ENCODE data around the gene ATP6V1G2. TPM values are rescaled to one million over a fixed set of nuclear protein-coding genes. Genes with fewer than 3 reads are reported as not detected.
A peak's percentile ranks its signal among the peaks of the same experiment; 100 is the strongest.
"Not testable (repeated sequence)": the region's sequence is repeated elsewhere in the genome, so short reads cannot be mapped to it uniquely, and the experiment has no call there.

Gene ATP6V1G2
- total RNA-seq, 2 experiments from 2014 or later, result 1.0 to 1.5 TPM

DNA sequence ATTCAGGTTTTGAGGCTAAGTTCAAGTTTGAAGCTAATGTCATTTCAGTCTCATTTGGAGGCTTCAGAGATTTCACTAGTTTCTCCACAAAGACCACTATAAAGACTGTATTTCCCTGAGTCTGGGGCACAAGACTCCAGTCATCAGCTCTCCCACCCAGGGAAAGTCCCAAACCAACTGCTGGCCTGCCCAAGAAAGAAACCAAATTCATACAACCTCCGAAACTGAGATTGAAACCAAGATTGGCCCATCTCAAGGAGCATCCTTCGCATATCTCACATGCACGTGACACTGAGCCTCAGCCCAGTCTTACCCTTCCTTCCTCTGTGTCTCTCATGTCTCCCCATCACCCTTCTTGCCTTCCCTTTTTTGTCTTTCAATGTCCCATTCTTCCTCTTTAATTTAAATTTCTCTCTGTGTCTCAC lies 22.1 kb upstream of the ATP6V1G2 start:
- peaks cover 42% of the 10 kb centered on the region for H3K36me3 Mint-ChIP-seq

DNA sequence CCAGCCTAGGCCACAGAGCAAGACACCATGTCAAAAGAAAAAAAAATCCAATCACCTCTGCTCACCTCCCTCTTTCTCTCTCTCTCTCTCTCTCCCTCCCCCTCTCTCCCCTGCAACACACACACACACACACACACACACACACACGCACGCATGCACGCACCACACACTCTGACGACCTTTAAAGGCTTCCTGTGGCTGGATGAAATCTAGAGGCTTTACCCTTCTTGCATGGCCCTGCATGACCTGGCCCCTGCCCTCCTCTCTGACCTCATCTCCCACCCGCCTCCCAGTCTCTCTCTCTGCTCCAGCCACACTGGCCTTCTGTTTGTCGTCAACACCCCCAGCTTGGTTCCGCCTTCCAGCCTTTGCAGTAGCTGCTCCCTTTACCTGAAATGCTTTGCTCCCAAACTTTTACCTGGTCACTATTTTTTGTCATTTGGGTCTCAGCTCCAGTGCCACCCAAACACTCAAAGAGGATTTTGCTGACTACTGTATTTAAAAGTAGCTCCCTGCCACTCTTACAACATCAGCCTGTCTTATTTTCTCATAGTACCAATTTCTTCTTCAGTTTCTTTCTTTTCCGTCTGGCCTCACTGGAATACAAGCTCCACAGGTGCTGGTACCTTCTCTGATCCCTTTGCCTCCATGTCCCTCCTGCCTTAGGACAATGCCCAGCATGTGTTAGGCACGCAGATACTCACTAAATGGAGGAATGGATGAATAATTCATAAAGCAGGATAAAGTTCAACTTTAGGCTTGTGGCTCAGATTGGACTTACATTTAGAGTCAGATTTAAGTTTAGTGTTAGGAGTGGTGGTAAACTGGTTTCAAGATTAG lies 21.3 kb upstream of the ATP6V1G2 start:
- H3K27me3 Mint-ChIP-seq, result no peaks in the 10 kb centered on the region
- peak overlapping the region; percentile 88 for H3K27ac Mint-ChIP-seq
- peaks cover 69% of the 10 kb centered on the region for H3K4me1 Mint-ChIP-seq
- H3K9me3 Mint-ChIP-seq, result no peaks in the 10 kb centered on the region
- peaks cover 41% of the 10 kb centered on the region for H3K36me3 Mint-ChIP-seq
- no peak for DNase-seq
- H3K4me3 Mint-ChIP-seq, result peak overlapping the region; percentile 59

More for the DNA sequence above, 22.1 kb upstream of the ATP6V1G2 start:
- Mint-ChIP-seq H3K4me3 (peak overlapping the region; percentile 59), H3K27ac (peak overlapping the region; percentile 88), H3K9me3 (no peaks in the 10 kb centered on the region), H3K4me1 (peaks cover 69% of the 10 kb centered on the region), H3K27me3 (no peaks in the 10 kb centered on the region)
- peak; percentile 81 for DNase-seq

DNA sequence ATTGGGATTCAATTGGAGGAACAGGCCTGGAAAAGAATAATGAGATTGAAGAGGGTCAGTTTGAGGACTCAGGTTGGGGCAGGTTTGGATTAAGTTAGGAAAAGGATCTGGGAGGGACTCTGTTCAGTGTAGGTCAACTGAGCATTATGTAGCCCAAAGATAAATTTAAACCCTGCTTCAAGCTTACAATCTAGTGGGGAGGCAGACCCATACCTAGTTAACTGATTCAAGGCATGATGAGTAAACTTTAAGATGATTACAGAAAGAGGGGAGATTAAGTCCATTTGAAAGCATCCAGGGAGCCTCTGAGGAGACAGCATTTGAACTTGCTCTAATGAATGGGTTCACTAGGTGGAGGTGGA lies 14.3 kb upstream of the ATP6V1G2 start:
- peaks cover 82% of the 10 kb centered on the region for H3K4me1 Mint-ChIP-seq
- H3K9me3 Mint-ChIP-seq, result peaks cover 4% of the 10 kb centered on the region
- H3K36me3 Mint-ChIP-seq, result peaks cover 55% of the 10 kb centered on the region
- H3K27ac Mint-ChIP-seq, result peak overlapping the region; percentile 92
- no peak for DNase-seq
- H3K27me3 Mint-ChIP-seq, result no peaks in the 10 kb centered on the region
- peak overlapping the region; percentile 71 for H3K4me3 Mint-ChIP-seq

DNA sequence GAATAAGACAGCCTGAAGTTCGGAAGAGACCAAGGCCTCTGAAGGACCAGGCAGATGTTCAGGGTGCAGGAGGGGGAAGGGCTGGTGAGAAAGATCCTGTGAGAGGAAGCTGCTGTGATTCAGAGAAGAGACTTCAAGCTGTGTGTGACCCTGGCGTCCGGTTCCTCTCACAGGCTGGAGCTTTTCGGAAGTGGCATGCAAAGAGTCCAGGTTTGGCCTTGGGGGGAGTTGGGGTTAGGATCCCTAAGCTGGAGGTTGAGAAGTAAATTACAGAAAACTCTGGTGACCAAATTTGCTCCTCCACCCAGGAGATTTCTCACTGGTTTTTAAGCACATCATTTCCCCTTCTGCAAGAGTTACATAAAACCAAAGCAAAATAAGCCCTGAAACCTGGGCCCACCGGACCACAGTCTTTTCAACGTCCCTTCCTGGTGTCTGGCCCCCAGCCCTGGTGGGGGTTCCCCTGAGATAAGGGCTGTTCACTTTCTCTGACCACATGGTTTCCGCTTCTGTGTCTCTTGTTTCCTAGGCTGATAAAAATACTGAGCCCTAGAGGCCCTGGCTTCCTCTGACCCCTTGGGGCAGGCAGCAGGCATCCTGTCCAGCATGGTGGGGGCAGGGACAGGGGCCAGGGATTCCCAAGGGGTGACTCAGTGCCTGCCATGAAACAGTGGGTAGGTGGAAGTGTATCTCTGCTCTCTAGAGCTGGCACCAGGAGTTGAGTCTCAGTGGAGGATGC lies 13.7 kb upstream of the ATP6V1G2 start:
- Mint-ChIP-seq H3K4me3 (peak overlapping the region; percentile 71), H3K36me3 (peaks cover 51% of the 10 kb centered on the region), H3K9me3 (peaks cover 4% of the 10 kb centered on the region), H3K27ac (peak overlapping the region; percentile 92), H3K4me1 (peaks cover 77% of the 10 kb centered on the region), H3K27me3 (no peaks in the 10 kb centered on the region)
- peak; percentile 66 for DNase-seq

DNA sequence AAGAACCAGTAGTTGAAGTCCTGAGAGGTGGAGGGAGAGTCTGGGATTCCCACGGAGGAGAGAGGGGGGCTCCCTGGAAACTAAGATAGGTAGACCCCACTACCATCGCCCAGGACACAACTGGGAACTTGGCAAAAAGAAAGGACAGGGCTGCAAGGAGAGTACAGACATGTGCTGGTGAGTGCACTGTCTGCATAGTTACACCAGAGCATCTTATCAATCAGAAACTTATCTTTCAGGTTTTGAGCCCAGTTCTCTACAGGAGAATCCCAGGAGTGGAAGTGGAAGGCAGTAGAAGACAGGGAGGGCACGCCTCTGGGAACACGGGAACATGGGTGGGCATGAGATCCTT lies 13.2 kb upstream of the ATP6V1G2 start:
- no peaks in the 10 kb centered on the region for H3K27me3 Mint-ChIP-seq
- peak overlapping the region; percentile 92 for H3K27ac Mint-ChIP-seq

DNA sequence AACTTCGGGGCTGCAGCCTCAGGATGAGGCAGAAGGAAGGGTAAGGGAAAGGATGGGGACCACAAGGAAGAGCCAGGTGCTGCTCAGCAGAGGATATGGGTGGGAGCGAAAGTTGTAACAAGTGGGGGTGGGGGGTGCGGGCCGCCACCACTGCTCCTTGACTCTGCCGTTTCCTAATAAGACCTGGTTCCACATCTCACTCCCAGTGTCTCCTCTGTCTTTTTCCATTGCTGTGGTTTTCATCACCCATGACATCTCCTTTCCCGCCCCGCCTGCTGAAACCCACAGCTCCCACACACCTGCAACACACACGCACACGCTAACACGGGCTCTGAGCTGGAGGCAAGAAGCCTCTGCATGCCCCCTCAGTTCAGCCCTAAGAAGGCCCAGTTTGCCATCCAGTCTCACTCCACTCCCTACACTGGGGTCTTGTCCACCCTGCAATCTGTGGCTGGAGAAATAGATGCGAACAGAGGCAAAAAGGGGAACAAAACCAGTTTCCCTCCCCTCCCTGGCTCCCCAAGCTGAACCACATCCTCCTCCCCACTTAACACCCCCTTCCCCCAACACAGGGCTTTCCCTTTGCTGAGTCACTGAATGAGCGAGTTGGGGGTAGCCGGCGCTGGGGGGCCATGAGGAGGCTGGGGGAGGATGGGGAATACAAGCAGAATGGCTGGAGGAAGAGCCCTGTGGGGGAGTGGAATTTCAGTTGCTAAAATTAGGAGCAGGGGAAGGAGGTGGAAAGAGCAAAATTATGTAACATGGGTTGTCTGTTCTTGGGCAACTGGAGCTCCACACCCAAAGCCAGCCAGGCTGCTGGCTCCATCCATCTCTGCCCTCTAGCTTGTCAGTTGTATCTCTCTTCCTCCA lies 12.5 kb upstream of the ATP6V1G2 start:
- peaks cover 49% of the 10 kb centered on the region for H3K36me3 Mint-ChIP-seq
- peak; percentile 79 for DNase-seq
- H3K27ac Mint-ChIP-seq, result peak overlapping the region; percentile 92
- no peaks in the 10 kb centered on the region for H3K27me3 Mint-ChIP-seq
- peak overlapping the region; percentile 71 for H3K4me3 Mint-ChIP-seq
- peaks cover 80% of the 10 kb centered on the region for H3K4me1 Mint-ChIP-seq
- H3K9me3 Mint-ChIP-seq, result peaks cover 4% of the 10 kb centered on the region

More for the DNA sequence above, 13.2 kb upstream of the ATP6V1G2 start:
- H3K4me3 Mint-ChIP-seq, result peak overlapping the region; percentile 71
- H3K4me1 Mint-ChIP-seq, result peaks cover 76% of the 10 kb centered on the region
- H3K9me3 Mint-ChIP-seq, result peaks cover 4% of the 10 kb centered on the region
- DNase-seq, result no peak
- peaks cover 48% of the 10 kb centered on the region for H3K36me3 Mint-ChIP-seq

DNA sequence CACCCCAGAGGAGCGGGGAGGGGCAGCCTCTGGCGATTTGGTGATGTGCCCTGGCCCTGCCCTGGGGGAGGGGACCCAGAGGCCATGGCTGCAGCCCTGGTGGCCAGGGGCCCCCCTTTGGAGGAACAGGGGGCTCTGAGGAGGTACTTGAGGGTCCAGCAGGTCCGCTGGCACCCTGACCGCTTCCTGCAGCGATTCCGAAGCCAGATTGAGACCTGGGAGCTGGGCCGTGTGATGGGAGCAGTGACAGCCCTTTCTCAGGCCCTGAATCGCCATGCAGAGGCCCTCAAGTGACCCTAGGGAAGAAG lies 11.9 kb upstream of the ATP6V1G2 start:
- Mint-ChIP-seq H3K36me3 (peaks cover 45% of the 10 kb centered on the region), H3K4me3 (peak overlapping the region; percentile 38)

DNA sequence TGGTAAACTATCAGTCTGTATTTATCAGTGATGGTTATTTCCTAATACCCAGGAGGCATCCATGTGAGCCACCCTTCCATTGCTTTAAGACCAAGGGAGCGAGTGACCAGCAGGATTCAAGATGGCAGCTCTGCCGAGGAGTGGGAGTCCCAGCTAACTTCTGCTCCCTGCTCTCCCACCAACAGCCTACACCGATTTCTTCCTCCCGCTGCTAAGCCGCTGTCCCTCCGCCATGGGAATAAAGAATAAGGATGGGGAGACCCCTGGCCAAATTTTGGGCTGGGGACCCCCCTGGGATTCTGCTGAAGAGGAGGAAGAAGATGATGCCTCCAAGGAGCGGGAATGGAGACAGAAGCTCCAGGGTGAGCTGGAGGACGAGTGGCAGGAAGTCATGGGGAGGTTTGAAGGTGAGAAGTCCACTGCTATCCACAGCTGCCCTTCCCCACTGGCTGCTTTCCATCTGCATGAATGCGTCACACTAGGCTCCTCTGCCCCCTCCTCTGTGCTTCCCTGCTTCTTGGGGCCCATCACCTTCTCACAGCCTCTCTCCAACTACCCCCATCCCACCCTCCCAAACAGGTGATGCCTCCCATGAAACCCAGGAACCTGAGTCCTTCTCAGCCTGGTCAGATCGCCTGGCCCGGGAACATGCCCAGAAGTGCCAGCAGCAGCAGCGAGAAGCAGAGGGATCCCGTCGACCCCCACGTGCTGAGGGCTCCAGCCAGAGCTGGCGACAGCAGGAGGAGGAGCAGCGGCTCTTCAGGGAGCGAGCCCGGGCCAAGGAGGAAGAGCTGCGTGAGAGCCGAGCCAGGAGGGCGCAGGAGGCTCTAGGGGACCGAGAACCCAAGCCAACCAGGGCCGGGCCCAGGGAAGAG lies 11.3 kb upstream of the ATP6V1G2 start:
- no peak for DNase-seq
- Mint-ChIP-seq H3K27me3 (no peaks in the 10 kb centered on the region), H3K4me3 (peak overlapping the region; percentile 38), H3K4me1 (peaks cover 69% of the 10 kb centered on the region), H3K36me3 (peaks cover 41% of the 10 kb centered on the region), H3K9me3 (peaks cover 4% of the 10 kb centered on the region), H3K27ac (peak overlapping the region; percentile 92)

More for the DNA sequence above, 11.9 kb upstream of the ATP6V1G2 start:
- Mint-ChIP-seq H3K4me1 (peaks cover 74% of the 10 kb centered on the region), H3K9me3 (peaks cover 4% of the 10 kb centered on the region), H3K27ac (peak overlapping the region; percentile 92), H3K27me3 (no peaks in the 10 kb centered on the region)
- no peak for DNase-seq

DNA sequence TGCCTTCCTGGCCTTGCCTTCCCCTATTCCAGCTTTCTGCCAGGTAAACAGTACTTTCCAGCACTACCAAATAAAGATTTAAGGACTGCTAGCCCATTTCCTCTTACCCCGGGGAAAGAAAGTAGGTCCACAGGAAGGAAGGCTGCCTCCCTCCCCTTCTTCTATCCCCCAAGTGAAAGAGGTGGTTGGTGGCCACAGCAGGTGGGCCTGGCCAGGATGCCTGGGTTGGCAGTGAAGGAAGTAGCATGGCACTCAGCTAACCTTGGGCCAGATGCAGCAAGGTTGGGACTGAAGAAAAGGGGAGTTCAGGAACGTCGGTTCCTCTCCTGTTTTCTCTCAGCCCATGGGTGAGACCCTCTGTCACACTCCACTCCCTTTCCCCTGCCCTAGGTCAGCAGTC lies 9.9 kb upstream of the ATP6V1G2 start:
- peaks cover 4% of the 10 kb centered on the region for H3K9me3 Mint-ChIP-seq
- H3K36me3 Mint-ChIP-seq, result peaks cover 33% of the 10 kb centered on the region
- peaks cover 63% of the 10 kb centered on the region for H3K4me1 Mint-ChIP-seq
- no peaks in the 10 kb centered on the region for H3K27me3 Mint-ChIP-seq
- no peak overlapping the region for H3K4me3 Mint-ChIP-seq
- DNase-seq, result no peak
- H3K27ac Mint-ChIP-seq, result peak overlapping the region; percentile 43

DNA sequence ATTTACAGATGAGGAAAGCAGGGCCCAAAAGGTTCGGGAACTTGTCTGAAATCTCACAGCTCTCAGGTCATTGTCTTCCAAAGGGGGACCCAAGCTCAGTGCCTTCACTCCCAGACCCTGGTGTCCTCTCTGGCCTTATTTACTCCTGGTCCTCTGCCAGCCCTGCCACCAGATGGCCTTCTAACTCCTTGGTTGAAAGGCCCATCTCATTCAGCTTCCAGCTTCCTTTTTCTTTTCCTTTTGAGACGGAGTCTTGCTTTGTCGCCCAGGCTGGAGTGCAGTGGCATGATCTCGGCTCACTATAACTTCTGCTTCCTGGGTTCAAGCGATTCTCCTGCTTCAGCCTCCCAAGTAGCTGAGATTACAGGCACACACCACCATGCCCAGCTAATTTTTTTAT lies 5.0 kb upstream of the ATP6V1G2 start:
- H3K27me3 Mint-ChIP-seq, H3K27ac Mint-ChIP-seq, H3K9me3 Mint-ChIP-seq: not testable (repeated sequence)
- peak; percentile 47 for DNase-seq
- peaks cover 37% of the 10 kb centered on the region for H3K4me1 Mint-ChIP-seq
- H3K4me3 Mint-ChIP-seq, result peak overlapping the region; percentile 57
- peaks cover 11% of the 10 kb centered on the region for H3K36me3 Mint-ChIP-seq

DNA sequence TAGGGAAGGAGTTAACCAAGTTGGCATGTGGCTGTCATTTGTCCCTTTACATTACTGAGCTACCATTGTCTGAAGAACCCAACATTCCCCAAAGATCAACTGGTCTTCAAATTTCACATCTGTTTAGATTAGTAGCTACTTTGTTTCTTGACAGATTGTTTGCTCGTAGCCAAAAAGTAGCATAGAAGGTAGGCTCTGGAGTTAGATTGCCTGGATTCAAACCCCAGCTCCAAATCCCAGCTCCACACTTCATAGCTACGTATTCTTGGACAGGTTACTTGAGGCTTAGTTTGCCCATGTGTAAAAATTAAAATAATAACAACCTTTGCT lies 2.1 kb upstream of the ATP6V1G2 start:
- no peak for DNase-seq
- peaks cover 5% of the 10 kb centered on the region for H3K36me3 Mint-ChIP-seq
- peaks cover 25% of the 10 kb centered on the region for H3K4me1 Mint-ChIP-seq
- H3K4me3 Mint-ChIP-seq, result peak overlapping the region; percentile 84
- H3K27me3 Mint-ChIP-seq, result no peaks in the 10 kb centered on the region
- H3K9me3 Mint-ChIP-seq, result no peaks in the 10 kb centered on the region
- no peak overlapping the region for H3K27ac Mint-ChIP-seq

DNA sequence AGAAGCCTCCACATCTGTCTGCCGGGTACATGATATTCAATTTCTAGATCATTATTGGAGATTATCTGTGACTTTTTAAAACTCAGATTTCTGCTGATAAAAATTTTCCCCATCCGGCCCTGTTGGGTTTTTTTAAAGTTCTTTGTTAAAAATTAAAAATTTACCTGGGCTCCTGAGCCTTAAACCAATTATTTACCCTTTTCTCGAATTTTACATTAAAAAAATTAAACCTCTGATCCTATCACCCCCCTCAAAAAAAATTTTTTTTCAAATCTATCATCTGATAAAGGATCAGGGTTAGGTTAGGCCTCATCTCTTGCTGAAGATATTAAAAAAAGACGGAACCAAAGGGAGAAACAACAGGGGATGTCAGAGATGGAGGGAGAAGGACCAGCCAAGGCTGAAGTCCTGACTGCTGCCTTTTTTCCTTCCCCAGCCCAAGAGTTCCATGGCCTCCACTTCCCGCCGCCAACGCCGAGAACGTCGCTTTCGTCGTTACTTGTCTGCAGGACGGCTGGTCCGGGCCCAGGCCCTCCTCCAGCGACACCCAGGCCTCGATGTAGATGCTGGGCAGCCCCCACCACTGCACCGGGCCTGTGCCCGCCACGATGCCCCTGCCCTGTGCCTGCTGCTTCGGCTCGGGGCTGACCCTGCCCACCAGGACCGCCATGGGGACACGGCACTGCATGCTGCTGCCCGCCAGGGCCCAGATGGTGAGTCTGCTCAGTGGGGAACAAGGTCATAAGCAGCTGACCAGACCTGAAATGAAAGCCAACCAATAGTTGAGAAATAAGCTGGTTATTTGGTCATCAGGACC lies 1.5 kb upstream of the ATP6V1G2 start:
- H3K4me1 Mint-ChIP-seq, result peaks cover 30% of the 10 kb centered on the region
- no peaks in the 10 kb centered on the region for H3K9me3 Mint-ChIP-seq
- H3K27ac Mint-ChIP-seq, result peak overlapping the region; percentile 86
- H3K27me3 Mint-ChIP-seq, result no peaks in the 10 kb centered on the region
- no peak for DNase-seq
- H3K36me3 Mint-ChIP-seq, result peaks cover 8% of the 10 kb centered on the region
- H3K4me3 Mint-ChIP-seq, result peak overlapping the region; percentile 84

DNA sequence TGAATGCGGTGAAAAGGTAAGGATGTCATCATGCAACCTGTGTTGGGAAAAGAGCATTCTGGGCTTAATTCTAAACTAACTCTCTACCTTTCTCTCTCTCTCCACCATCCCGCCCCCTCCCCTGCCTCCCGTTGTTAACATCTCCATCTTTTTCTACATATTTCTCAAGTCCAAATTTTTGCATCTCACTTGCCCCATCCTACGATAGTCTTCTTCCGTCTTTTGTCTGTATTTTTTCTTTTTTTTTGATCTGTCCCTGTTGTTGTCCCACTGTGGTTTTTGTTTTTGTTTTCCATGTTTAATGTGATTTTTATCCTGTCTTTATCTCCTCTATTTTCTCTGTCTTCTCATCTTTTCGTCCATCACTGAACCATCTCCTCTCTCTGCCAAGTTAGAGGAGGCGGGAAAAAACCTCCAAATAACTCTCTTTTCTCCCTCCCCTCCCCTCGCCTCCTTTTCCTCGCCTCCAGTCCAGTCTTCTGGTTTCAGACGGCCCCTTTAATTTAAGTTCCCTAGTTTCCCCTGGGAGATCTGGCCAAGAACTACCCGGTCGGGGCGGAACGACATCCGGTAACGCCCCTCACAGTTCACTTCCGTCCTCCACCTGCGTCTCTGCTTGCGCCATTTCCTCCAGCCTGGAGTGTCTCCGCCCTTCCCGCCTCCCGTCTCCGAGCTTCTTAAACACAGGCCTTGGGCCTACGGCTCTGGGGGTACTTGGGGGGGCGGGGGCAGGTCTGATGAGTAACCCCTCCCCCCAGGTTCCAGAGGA lies 734 bp upstream of the ATP6V1G2 start, which contains the start of gene NFKBIL1:
Gene NFKBIL1 (plus strand): TSS at position 651 of the 769 bp plus-strand sequence. CDS start 87 bp downstream, at position 738.
- Mint-ChIP-seq H3K27ac (peak within 1 kb of the TSS; percentile 86), H3K4me3 (peak within 1 kb of the TSS; percentile 84), H3K27me3 (no peaks in the 10 kb centered on the region), H3K4me1 (peaks cover 30% of the 10 kb centered on the region), H3K36me3 (peaks cover 7% of the 10 kb centered on the region), H3K9me3 (no peaks in the 10 kb centered on the region)
- DNase-seq, result peak; percentile 93

Data from activated naive CD8-positive, alpha-beta T cell treated with anti-CD3 and anti-CD28 coated beads for 36 hours (primary cell).